GM11168 (cell line): Measurements from ENCODE around the gene NUP210L.

ENCODE experiments used
- in situ Hi-C: fragments of 300-500 bp; cut with MboI; formaldehyde crosslinking; loops from one replicate; pipeline ENCODE4 v1.12.0; 2022; ENCODE audit warnings: low sequenced_read_pairs; ENCODE audit not compliant: unreplicated experiment

The NUP210L gene

GRCh38 chr1:154000420-154000819 lies 154.5 kb downstream of the NUP210L start:
- in situ Hi-C loops: no loop called here

- in situ Hi-C loops: loop anchor here (25.0 kb wide), 1 partner anchor 485 kb away; no protein-coding TSS in a partner anchor
These were observed 158.0 kb downstream of the NUP210L start for GRCh38 chr1:153996882-153997281.

- in situ Hi-C loops: loop anchor here (25.0 kb wide), 1 partner anchor 483 kb away; no protein-coding TSS in a partner anchor
These were observed 159.2 kb downstream of the NUP210L start for GRCh38 chr1:153995640-153996039.

- in situ Hi-C loops: loop anchor here (25.0 kb wide), 1 partner anchor 483 kb away; no protein-coding TSS in a partner anchor
These were observed 159.7 kb downstream of the NUP210L start for GRCh38 chr1:153995202-153995601.

- in situ Hi-C loops: loop anchor here (25.0 kb wide), 1 partner anchor 480 kb away; no protein-coding TSS in a partner anchor
These were observed 163.1 kb downstream of the NUP210L start for GRCh38 chr1:153991806-153992205.

GRCh38 chr1:153991151-153991630 lies 163.7 kb downstream of the NUP210L start:
- in situ Hi-C loops: loop anchor here (25.0 kb wide), 1 partner anchor 479 kb away; no protein-coding TSS in a partner anchor

GRCh38 chr1:153990468-153991150 lies 164.3 kb downstream of the NUP210L start, which contains the start of gene RPS27:
Gene RPS27, plus strand, starts transcription at chr1:153990762. Its CDS starts 35 bp downstream, at chr1:153990797.
- in situ Hi-C loops: loop anchor here (25.0 kb wide), 1 partner anchor 478 kb away; no protein-coding TSS in a partner anchor

- in situ Hi-C loops: loop anchor here (25.0 kb wide), 1 partner anchor 475 kb away; no protein-coding TSS in a partner anchor
These were observed 167.3 kb downstream of the NUP210L start for GRCh38 chr1:153987621-153988020.

- in situ Hi-C loops: loop anchor here (25.0 kb wide), 1 partner anchor 474 kb away; no protein-coding TSS in a partner anchor
These were observed 168.7 kb downstream of the NUP210L start, which contains the start of gene RAB13 for GRCh38 chr1:153985941-153986761. Gene RAB13, minus strand, starts transcription at chr1:153986339. Its CDS starts 103 bp downstream, at chr1:153986236.

- in situ Hi-C loops: loop anchor here (25.0 kb wide), 1 partner anchor 473 kb away; no protein-coding TSS in a partner anchor
These were observed 169.4 kb downstream of the NUP210L start for GRCh38 chr1:153985341-153985912.

GRCh38 chr1:153984123-153984894 lies 170.6 kb downstream of the NUP210L start:
- in situ Hi-C loops: loop anchor here (25.0 kb wide), 1 partner anchor 472 kb away; no protein-coding TSS in a partner anchor

- in situ Hi-C loops: loop anchor here (25.0 kb wide), 1 partner anchor 469 kb away; no protein-coding TSS in a partner anchor
These were observed 173.1 kb downstream of the NUP210L start for GRCh38 chr1:153981735-153982134.

- in situ Hi-C loops: loop anchor here (10.0 to 25.0 kb wide), 2 partner anchors 304 to 467 kb away; partner anchors contain the start of genes ILF2 and NPR1
These were observed 175.8 kb downstream of the NUP210L start for GRCh38 chr1:153979091-153979490.

- in situ Hi-C loops: loop anchor here (10.0 to 25.0 kb wide), 2 partner anchors 304 to 466 kb away; partner anchors contain the start of genes ILF2 and NPR1
These were observed 176.5 kb downstream of the NUP210L start for GRCh38 chr1:153978274-153978909.

- in situ Hi-C loops: loop anchor here (10.0 to 25.0 kb wide), 2 partner anchors 303 to 465 kb away; partner anchors contain the start of genes ILF2 and NPR1
These were observed 177.3 kb downstream of the NUP210L start, which contains the start of gene JTB for GRCh38 chr1:153977250-153978240. Gene JTB, minus strand, starts transcription at chr1:153977674. Its CDS starts 422 bp downstream, at chr1:153977252.

- in situ Hi-C loops: loop anchor here (10.0 to 25.0 kb wide), 2 partner anchors 302 to 465 kb away; partner anchors contain the start of genes ILF2 and NPR1
These were observed 178.0 kb downstream of the NUP210L start for GRCh38 chr1:153976819-153977249.

GRCh38 chr1:153973525-153973924 lies 181.3 kb downstream of the NUP210L start:
- in situ Hi-C loops: loop anchor here (10.0 kb wide), 1 partner anchor 299 kb away; the partner anchor contains the start of genes ILF2 and NPR1
